T47D (cell line): ENCODE results near the gene PLEKHF1.

Source experiments
- DNase-seq, 2 experiments: peaks; one replicate each; pipeline versions ENCODE4 v3.0.0 to v3.0.0-alpha.2; 2011 to 2012; ENCODE audit warnings: low read depth in 1 of 2, low spot score in 1 of 2
- JUND ChIP-seq: IDR thresholded peaks from 2 replicates; pipeline ENCODE4 v1.6.1; 2012; ENCODE audit warnings: low read depth
- in situ Hi-C: cut with HindIII; loops from 2 replicates; pipeline ENCODE4 v1.10.0; 2016; ENCODE audit warnings: low sequenced_read_pairs, low pct_unique_long_range_greater_than_20kb

PLEKHF1 gene

GRCh38 chr19:29671393-29672160 lies 6.3 kb downstream of the PLEKHF1 start:
- peak; percentile 68; the same call in 1 of the 2 replicates for TF ChIP-seq JUND
- in situ Hi-C loops = no loop called here

DNA sequence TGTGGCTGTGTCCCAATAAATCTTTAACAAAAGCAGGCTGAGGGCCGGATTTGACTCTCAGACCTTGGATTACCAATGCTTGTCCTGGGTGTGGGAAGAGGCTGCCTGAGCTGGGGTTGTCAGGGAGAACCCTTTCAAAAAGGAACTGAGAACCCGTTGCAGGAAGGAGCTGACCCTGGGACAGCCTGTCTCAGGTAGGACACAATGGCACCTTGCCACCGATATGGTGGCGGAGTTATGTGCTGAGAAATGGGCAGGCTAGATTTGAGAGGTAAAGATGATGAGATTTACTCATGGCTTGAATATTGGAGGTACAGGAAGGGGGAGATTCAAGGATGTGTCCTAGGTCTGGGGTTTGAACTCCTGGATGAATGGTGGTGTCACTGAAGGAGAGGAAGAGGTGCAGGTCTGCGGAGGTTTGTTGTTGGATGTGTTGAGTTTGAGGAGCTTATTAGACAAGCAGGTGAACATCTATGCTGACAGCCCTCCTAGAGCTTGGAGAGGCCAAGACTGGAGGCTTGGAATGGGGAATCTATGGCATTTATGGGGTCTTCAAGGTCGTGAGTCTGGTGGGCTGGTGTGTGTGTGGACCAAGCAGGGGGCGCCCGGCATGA lies 7.2 kb downstream of the PLEKHF1 start:
- no peak for TF ChIP-seq JUND
- in situ Hi-C loops = no loop called here
- DNase-seq = no peak

More at GRCh38 chr19:29671393-29672160, 6.3 kb downstream of the PLEKHF1 start:
- DNase-seq = peak in 1 of 2 experiments; percentile 95

DNA sequence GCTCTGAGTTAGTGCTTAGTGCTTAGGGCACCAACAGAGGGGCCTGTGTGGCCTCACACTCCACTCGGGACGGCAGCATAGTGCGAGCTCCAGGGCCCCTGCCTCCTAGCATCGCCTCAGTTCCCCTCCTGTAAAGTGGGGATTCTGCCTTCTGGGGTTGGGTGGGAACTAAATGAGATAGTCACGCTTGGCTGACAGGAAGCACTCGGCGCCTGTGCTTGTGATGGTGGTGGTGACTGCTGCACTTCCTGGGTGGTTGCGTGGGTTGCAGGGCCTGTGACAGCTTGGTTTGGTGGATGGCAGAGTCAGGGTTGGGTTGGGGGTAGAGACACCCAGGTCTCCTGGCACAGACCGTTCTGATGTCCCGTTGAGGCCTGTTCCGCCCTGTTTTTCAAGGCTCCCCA lies 7.7 kb downstream of the PLEKHF1 start:
- in situ Hi-C loops = no loop called here
- TF ChIP-seq JUND = no peak
- no peak for DNase-seq

- no peak for TF ChIP-seq JUND
- in situ Hi-C loops = no loop called here
- no peak for DNase-seq
Observed at GRCh38 chr19:29673451-29674371, 8.4 kb downstream of the PLEKHF1 start.

DNA sequence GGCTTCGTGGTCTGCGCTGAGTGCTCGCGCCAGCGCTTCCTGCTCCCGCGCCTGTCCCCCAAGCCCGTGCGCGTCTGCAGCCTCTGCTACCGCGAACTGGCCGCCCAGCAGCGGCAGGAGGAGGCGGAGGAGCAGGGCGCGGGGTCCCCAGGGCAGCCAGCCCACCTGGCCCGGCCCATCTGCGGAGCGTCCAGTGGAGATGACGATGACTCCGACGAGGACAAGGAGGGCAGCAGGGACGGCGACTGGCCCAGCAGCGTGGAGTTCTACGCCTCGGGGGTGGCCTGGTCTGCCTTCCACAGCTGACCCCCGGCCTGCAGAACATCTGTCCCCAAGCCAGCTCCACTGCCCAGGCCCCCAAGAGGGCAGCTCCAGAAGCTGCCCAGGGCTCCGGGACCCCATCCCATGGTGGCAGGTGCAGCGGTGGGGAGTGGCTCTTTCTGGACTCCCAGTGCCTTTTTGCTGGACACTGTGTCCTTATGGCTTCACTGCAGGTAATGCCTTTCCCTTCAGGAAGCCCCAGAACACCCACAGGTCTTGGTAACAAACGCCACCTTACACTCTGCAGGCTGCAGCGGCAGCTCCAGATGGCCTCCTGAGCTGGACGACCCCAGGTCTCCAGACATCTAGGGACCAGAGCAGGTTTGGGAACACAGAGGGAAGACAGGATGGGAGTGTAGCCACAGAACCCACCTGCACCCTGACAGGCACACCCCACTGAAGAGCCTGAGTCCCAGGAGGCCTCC lies 9.3 kb downstream of the PLEKHF1 start:
- in situ Hi-C loops = no loop called here
- no peak for TF ChIP-seq JUND
- no peak for DNase-seq

- DNase-seq = no peak
- TF ChIP-seq JUND = no peak
- in situ Hi-C loops = no loop called here
Observed at GRCh38 chr19:29675120-29675649, 9.9 kb downstream of the PLEKHF1 start.

- in situ Hi-C loops = no loop called here
- no peak for TF ChIP-seq JUND
- no peak for DNase-seq
Observed at GRCh38 chr19:29675650-29676186, 10.5 kb downstream of the PLEKHF1 start.

DNA sequence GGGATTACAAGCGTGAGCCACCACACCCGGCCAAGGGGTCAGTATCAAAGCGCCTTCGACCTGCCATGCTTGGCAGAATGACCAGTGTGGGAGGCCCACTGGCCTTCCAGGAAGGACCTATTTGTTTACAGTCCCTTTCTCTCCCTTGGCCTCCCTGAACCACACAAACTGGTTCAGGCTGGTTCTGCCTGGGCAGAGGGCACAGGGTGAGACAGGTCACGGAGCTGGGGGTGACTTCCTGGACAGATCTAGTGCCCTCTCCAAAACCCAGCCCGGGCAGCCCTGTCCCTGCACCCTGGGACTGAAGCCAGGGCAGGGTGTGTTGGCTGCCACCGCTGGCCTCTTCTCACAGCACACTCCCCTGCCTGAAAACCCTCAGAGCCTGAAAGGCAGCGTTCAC lies 11.3 kb downstream of the PLEKHF1 start:
- in situ Hi-C loops = no loop called here
- peak in 1 of 2 experiments; percentile 57 for DNase-seq
- no peak for TF ChIP-seq JUND

GRCh38 chr19:29677001-29677817 lies 11.9 kb downstream of the PLEKHF1 start:
- no peak for DNase-seq
- TF ChIP-seq JUND = no peak
- in situ Hi-C loops = no loop called here

DNA sequence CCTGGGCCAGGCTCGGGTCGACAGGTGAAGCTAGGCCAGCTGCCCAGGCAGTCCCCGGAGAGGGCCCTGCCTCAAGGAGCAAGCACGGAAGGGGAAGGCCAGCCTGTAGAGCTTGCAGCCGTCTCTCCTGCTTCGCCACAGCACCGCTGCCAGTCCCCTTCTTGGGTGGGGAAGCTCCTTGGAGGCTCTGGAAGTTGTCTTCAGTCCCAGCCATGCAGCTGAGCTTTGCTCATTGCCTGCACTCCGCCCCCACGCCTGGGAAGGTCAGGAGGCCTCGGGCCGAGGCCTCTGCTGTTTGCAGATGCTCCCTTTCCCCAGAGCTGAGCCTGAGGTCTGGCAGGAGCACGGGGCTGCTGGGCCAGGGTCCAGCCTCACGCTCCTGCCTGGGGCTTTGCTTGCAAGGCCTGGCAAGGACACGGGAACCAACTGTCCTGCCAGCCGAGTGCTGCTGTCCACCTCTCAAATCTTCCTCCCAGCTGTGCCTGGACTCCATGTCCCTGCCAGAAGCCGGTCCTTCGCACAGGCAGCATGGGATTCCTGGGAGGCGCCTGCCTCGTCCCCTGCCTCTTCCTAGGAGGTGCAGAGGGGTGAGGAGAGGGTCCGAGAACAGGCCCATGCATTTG lies 13.3 kb downstream of the PLEKHF1 start:
- no peak for TF ChIP-seq JUND
- DNase-seq = no peak
- in situ Hi-C loops = no loop called here
